Mucosa of descending colon (tissue), 3 donors: ENCODE results near the gene PTGDR2. TPM values are rescaled to one million over a fixed set of nuclear protein-coding genes. Genes with fewer than 3 reads are reported as not detected.

Source experiments
- ATAC-seq: fragments of 200-7000 bp; cut with Tn5 transposase; one replicate; pipeline ENCODE4 v1.9.1; 2020; ENCODE audit warnings: mild to moderate bottlenecking, moderate library complexity
- DNase-seq, 3 donors: peaks; one replicate each; pipeline ENCODE4 v3.0.0-alpha.2; 2020
- H3K36me3 ChIP-seq: fragments of 200-600 bp; one replicate; pipeline ENCODE4 v1.8.0; 2021; ENCODE audit warnings: low read depth, mild to moderate bottlenecking
- H3K4me1 ChIP-seq: fragments of 200-600 bp; one replicate; pipeline ENCODE4 v1.8.0; 2021; ENCODE audit warnings: low read depth, mild to moderate bottlenecking
- H3K4me3 ChIP-seq: fragments of 200-600 bp; one replicate; pipeline ENCODE4 v1.8.0; 2021; ENCODE audit warnings: mild to moderate bottlenecking
- H3K9me3 ChIP-seq: fragments of 200-600 bp; one replicate; pipeline ENCODE4 v1.8.0; 2021; ENCODE audit warnings: mild to moderate bottlenecking
- CTCF ChIP-seq: fragments of 200-600 bp; IDR thresholded peaks from one replicate; pipeline ENCODE4 v1.8.0; 2022; ENCODE audit warnings: antibody characterized with exemption, mild to moderate bottlenecking
- intact Hi-C, 2 donors: fragments of 100-400 bp; cut with DNase I in 1 of 2; cut with micrococcal nuclease in 1 of 2; formaldehyde crosslinking; loops; one replicate each; pipeline versions ENCODE4 v1.11.0 to v1.11.1; 2022; cut with DNase I, micrococcal nuclease
- total RNA-seq, 3 donors: library from RNA; stranded (reverse); fragmentation: NEBNext Ultra II Directional in 2 of 3; extraction: Animal tissue kit (Norgen Biotek cat#: 25700) in 2 of 3; gene quantifications; one replicate each; pipeline versions ENCODE4 v1.2.1 to v1.2.4, GENCODE V29; 2021 to 2023
- donor health status: DM: no; HTN: no; CAD: no; lungs with moderate emphysema.
- donor health status: DM: no; HTN: no; CAD: no.
- donor health status: DM: no; HTN: yes; CAD: no.

The PTGDR2 gene
- total RNA-seq, 3 donors from 2014 or later: 1.8 to 3.4 (median 2.6) TPM

- H3K36me3 ChIP-seq: no peaks in the 10 kb centered on the region
- H3K4me1 ChIP-seq: no peaks in the 10 kb centered on the region
- DNase-seq (no peak), ATAC-seq (no peak)
- H3K9me3 ChIP-seq: no peaks in the 10 kb centered on the region
- intact Hi-C loops: no loop called here
- TF ChIP-seq CTCF: no peak
- H3K4me3 ChIP-seq: no peak overlapping the region
Measured at GRCh38 chr11:60879104-60879503, 23.4 kb upstream of the PTGDR2 start.

GRCh38 chr11:60878245-60879101, 22.7 kb upstream of the PTGDR2 start:
- Histone ChIP-seq H3K9me3 (no peaks in the 10 kb centered on the region), H3K4me3 (no peak overlapping the region), H3K4me1 (no peaks in the 10 kb centered on the region), H3K36me3 (no peaks in the 10 kb centered on the region)
- intact Hi-C loops: no loop called here
- peak in 1 of 3 donors; percentile 2 for DNase-seq
- ATAC-seq: no peak
- no peak for TF ChIP-seq CTCF

GRCh38 chr11:60876168-60876485, 20.4 kb upstream of the PTGDR2 start:
- H3K4me3 ChIP-seq: no peak overlapping the region
- intact Hi-C loops: no loop called here
- no peak for TF ChIP-seq CTCF
- H3K4me1 ChIP-seq: no peaks in the 10 kb centered on the region
- ATAC-seq (no peak), DNase-seq (peak in 1 of 3 donors; percentile 7)
- H3K36me3 ChIP-seq: no peaks in the 10 kb centered on the region
- no peaks in the 10 kb centered on the region for H3K9me3 ChIP-seq

GRCh38 chr11:60875366-60876167, 19.8 kb upstream of the PTGDR2 start:
- ATAC-seq (peak; percentile 10), DNase-seq (peak in 1 of 3 donors; percentile 7)
- intact Hi-C loops: no loop called here

More at GRCh38 chr11:60875366-60876167, 19.8 kb upstream of the PTGDR2 start:
- Histone ChIP-seq H3K4me1 (no peaks in the 10 kb centered on the region), H3K36me3 (no peaks in the 10 kb centered on the region), H3K9me3 (no peaks in the 10 kb centered on the region), H3K4me3 (no peak overlapping the region)
- TF ChIP-seq CTCF: no peak
